Measurements from ENCODE around the gene DLD.

- no peak for TF ChIP-seq CTCF (IDR thresholded peaks at IDR 0.05)
- TF ChIP-seq POLR2A (IDR thresholded peaks at IDR 0.05) = no peak
- TF ChIP-seq EP300 (IDR thresholded peaks at IDR 0.05; ENCODE audit: low read depth) = no peak
These were observed 6.7 kb upstream of the DLD start for GRCh38 chr7:107884066-107884818.
